ENCODE data around the gene CCNL2. TPM values are rescaled to one million over a fixed set of nuclear protein-coding genes. Genes with fewer than 3 reads are reported as not detected.
A peak's percentile ranks its signal among the peaks of the same experiment; 100 is the strongest.

CCNL2 gene
- total and polyA plus RNA-seq, 2 of the 13 experiments (the other 11 are each of a cell fraction or from before 2014, with no cell fraction given): 105 to 340 TPM

GRCh38 chr1:1434131-1434823, 35.1 kb upstream of the CCNL2 start (continued):
- TF ChIP-seq, protein P1, sequence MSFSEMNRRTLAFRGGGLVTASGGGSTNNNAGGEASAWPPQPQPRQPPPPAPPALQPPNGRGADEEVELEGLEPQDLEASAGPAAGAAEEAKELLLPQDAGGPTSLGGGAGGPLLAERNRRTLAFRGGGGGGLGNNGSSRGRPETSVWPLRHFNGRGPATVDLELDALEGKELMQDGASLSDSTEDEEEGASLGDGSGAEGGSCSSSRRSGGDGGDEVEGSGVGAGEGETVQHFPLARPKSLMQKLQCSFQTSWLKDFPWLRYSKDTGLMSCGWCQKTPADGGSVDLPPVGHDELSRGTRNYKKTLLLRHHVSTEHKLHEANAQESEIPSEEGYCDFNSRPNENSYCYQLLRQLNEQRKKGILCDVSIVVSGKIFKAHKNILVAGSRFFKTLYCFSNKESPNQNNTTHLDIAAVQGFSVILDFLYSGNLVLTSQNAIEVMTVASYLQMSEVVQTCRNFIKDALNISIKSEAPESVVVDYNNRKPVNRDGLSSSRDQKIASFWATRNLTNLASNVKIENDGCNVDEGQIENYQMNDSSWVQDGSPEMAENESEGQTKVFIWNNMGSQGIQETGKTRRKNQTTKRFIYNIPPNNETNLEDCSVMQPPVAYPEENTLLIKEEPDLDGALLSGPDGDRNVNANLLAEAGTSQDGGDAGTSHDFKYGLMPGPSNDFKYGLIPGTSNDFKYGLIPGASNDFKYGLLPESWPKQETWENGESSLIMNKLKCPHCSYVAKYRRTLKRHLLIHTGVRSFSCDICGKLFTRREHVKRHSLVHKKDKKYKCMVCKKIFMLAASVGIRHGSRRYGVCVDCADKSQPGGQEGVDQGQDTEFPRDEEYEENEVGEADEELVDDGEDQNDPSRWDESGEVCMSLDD (CRISPR knock-in tag; IDR thresholded peaks at IDR 0.05; ENCODE audit: borderline replicate concordance): no peak
- TF ChIP-seq WIZ (CRISPR knock-in tag; IDR thresholded peaks at IDR 0.05): no peak
- TF ChIP-seq DR1 (CRISPR knock-in tag; IDR thresholded peaks at IDR 0.05): 0 out of 2 replicates have a peak, but pooled peaks have one; percentile 13
- 0 out of 2 replicates have a peak, but pooled peaks have one; percentile 32 for TF ChIP-seq PHF20 (CRISPR knock-in tag; IDR thresholded peaks at IDR 0.05)
- no peak for TF ChIP-seq SMARCE1 (IDR thresholded peaks at IDR 0.05; ENCODE audit: borderline replicate concordance)
- TF ChIP-seq FOXC1 (CRISPR knock-in tag; IDR thresholded peaks at IDR 0.05; ENCODE audit: borderline replicate concordance): 0 out of 2 replicates have a peak, but pooled peaks have one; percentile 5
- no peak for TF ChIP-seq FOXJ3 (CRISPR knock-in tag; IDR thresholded peaks at IDR 0.05; ENCODE audit: borderline replicate concordance)
- no peak for TF ChIP-seq ZNF580 (CRISPR knock-in tag; IDR thresholded peaks at IDR 0.05; ENCODE audit: borderline replicate concordance, low read depth)
- TF ChIP-seq ZBTB7A (CRISPR knock-in tag; IDR thresholded peaks at IDR 0.05): peak; percentile 18; the same call in 1 of the 2 replicates
- TF ChIP-seq, protein P2, sequence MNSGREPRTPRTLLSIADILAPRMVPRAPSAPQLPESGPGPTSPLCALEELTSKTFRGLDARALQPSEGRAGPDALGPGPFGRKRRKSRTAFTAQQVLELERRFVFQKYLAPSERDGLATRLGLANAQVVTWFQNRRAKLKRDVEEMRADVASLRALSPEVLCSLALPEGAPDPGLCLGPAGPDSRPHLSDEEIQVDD (CRISPR knock-in tag; IDR thresholded peaks at IDR 0.05; ENCODE audit: borderline replicate concordance): no peak
- no peak for TF ChIP-seq POLR2AphosphoS5 (IDR thresholded peaks at IDR 0.05; ENCODE audit: low read depth, low read length)
- TF ChIP-seq MYPOP (CRISPR knock-in tag; IDR thresholded peaks at IDR 0.05): peak; percentile 31; the same call in 1 of the 2 replicates
- TF ChIP-seq TGIF2 (CRISPR knock-in tag; IDR thresholded peaks at IDR 0.05): no peak
- 0 out of 2 replicates have a peak, but pooled peaks have one; percentile 6 for TF ChIP-seq FOXA3 (CRISPR knock-in tag; IDR thresholded peaks at IDR 0.05)
- peak; percentile 42; the same call in 1 of the 2 replicates for TF ChIP-seq ETV5 (CRISPR knock-in tag; IDR thresholded peaks at IDR 0.05; ENCODE audit: borderline replicate concordance)
- no peak for TF ChIP-seq ZNF777 (CRISPR knock-in tag; IDR thresholded peaks at IDR 0.05)
- no peak for TF ChIP-seq MAZ (IDR thresholded peaks at IDR 0.05; ENCODE audit: borderline replicate concordance, low read depth, low read length)
- TF ChIP-seq MAZ (CRISPR knock-in tag; IDR thresholded peaks at IDR 0.05; ENCODE audit: low read depth): no peak
- TF ChIP-seq ZNF710 (CRISPR knock-in tag; IDR thresholded peaks at IDR 0.05; ENCODE audit: borderline replicate concordance): 0 out of 2 replicates have a peak, but pooled peaks have one; percentile 44
